ENCODE results near the gene CC2D1B. TPM values are rescaled to one million over a fixed set of nuclear protein-coding genes. Genes with fewer than 3 reads are reported as not detected.

The CC2D1B gene
- total RNA-seq, result 22.5 and 28.6 TPM in 2 replicates

GRCh38 chr1:52365746-52366516 lies at the start of gene CC2D1B:
Gene CC2D1B (minus strand): TSS chr1:52366205. CDS start chr1:52364620, 1,585 bp downstream.

GRCh38 chr1:52404116-52404974 lies 38.3 kb upstream of the CC2D1B start, which contains the start of the genes ORC1 and PRPF38A:
Gene ORC1 (minus strand): TSS chr1:52404423. CDS start chr1:52402223, 2,200 bp downstream.
Gene PRPF38A (plus strand): TSS chr1:52404602. CDS start chr1:52404750, 148 bp downstream.

Other genes with a start within 250 kb of the CC2D1B start
- 28.6 and 36.7 TPM in 2 replicates for gene ZFYVE9, start 224.1 kb downstream of the CC2D1B start, total RNA-seq
- 0.28 and 1.00 TPM in 2 replicates for gene ORC1, start 38.2 kb upstream of the CC2D1B start, total RNA-seq
- gene PRPF38A, start 38.4 kb upstream of the CC2D1B start, total RNA-seq, result 7.5 and 9.5 TPM in 2 replicates
- 22.9 and 25.6 TPM in 2 replicates for gene TUT4, start 186.9 kb upstream of the CC2D1B start, total RNA-seq
- gene GPX7, start 236.2 kb upstream of the CC2D1B start, total RNA-seq, result 26.0 and 43.0 TPM in 2 replicates